Spinal cord (tissue), 10 donors: ENCODE measurements around the gene NTNG2. TPM values are rescaled to one million over a fixed set of nuclear protein-coding genes. Genes with fewer than 3 reads are reported as not detected.
A peak's percentile ranks its signal among the peaks of the same experiment; 100 is the strongest.
"Not testable (repeated sequence)": the region's sequence is repeated elsewhere in the genome, so short reads cannot be mapped to it uniquely, and the experiment has no call there.

Experiments used
- DNase-seq, 6 donors: peaks; one replicate each; pipeline versions ENCODE4 v3.0.0 to v3.0.0-alpha.2; 2013 to 2015; ENCODE audit warnings: low spot score in 6 of 6, low read depth in 4 of 6
- H3K27ac ChIP-seq: one replicate; pipeline ENCODE4 v1.5.1; 2013; ENCODE audit warnings: low read depth, low read length, control low read depth
- H3K27me3 ChIP-seq: one replicate; pipeline ENCODE4 v1.6.1; 2013; ENCODE audit warnings: low read length; ENCODE audit not compliant: control insufficient read depth, insufficient read depth
- H3K36me3 ChIP-seq: one replicate; pipeline ENCODE4 v1.6.1; 2013; ENCODE audit warnings: low read length; ENCODE audit not compliant: control insufficient read depth, insufficient read depth
- H3K4me1 ChIP-seq: one replicate; pipeline ENCODE4 v1.6.1; 2013; ENCODE audit warnings: low read length; ENCODE audit not compliant: control insufficient read depth, insufficient read depth
- H3K4me3 ChIP-seq: one replicate; pipeline ENCODE4 v1.5.1; 2013; ENCODE audit warnings: low read depth, low read length, control low read depth
- H3K9me3 ChIP-seq: one replicate; pipeline ENCODE4 v1.6.1; 2013; ENCODE audit warnings: low read length; ENCODE audit not compliant: control insufficient read depth, insufficient read depth
- WGBS: methylation state at CpG from one replicate; pipeline ENCODE4 v1.1.5; 2013; ENCODE audit warnings: missing lambda C conversion rate; ENCODE audit not compliant: insufficient coverage; 5-methylcytosine and 5-hydroxymethylcytosine counted together
- polyA plus RNA-seq, 2 donors: library from polyadenylated mRNA; unstranded; fragments of 120-200 nt; gene quantifications; one replicate each; pipeline ENCODE4 v1.2.1, GENCODE V29; 2013; ENCODE audit not compliant: insufficient read length in 2 of 2
- total RNA-seq, 2 donors: library from RNA; depleted of rRNA in 1 of 2; stranded (reverse); fragments of 120-200 nt in 1 of 2; fragments of >200 nt in 1 of 2; gene quantifications; one replicate each; pipeline versions ENCODE4 v1.2.3 to v1.2.4, GENCODE V29; 2013 to 2014
- donor health status: healthy.

Gene NTNG2
- total and polyA plus RNA-seq, 4 donors, result 5.4 to 23.0 (median 10.9) TPM

GRCh38 chr9:132250324-132251262, 88.7 kb downstream of the NTNG2 start:
- Histone ChIP-seq H3K4me1 (peaks cover 6% of the 10 kb centered on the region), H3K27me3 (peaks cover 2% of the 10 kb centered on the region), H3K36me3 (no peaks in the 10 kb centered on the region), H3K27ac (no peak overlapping the region), H3K4me3 (no peak overlapping the region), H3K9me3 (no peaks in the 10 kb centered on the region)
- no peak for DNase-seq
- WGBS, result 89% methylated on average over 20 of the region's 20 CpGs

GRCh38 chr9:132260846-132261245, 99.0 kb downstream of the NTNG2 start:
- peaks cover 15% of the 10 kb centered on the region for H3K36me3 ChIP-seq
- H3K4me1 ChIP-seq, result peaks cover 8% of the 10 kb centered on the region
- H3K4me3 ChIP-seq, result no peak overlapping the region
- H3K27me3 ChIP-seq, result no peaks in the 10 kb centered on the region
- H3K9me3 ChIP-seq, result no peaks in the 10 kb centered on the region
- no peak for DNase-seq
- WGBS, result 59% methylated on average over 1 of the region's 3 CpGs
- no peak overlapping the region for H3K27ac ChIP-seq

- no peaks in the 10 kb centered on the region for H3K27me3 ChIP-seq
- H3K4me3 ChIP-seq, result no peak overlapping the region
- DNase-seq, result no peak
- no peaks in the 10 kb centered on the region for H3K9me3 ChIP-seq
- H3K4me1 ChIP-seq, result no peaks in the 10 kb centered on the region
- peaks cover 32% of the 10 kb centered on the region for H3K36me3 ChIP-seq
- no peak overlapping the region for H3K27ac ChIP-seq
- WGBS, result no CpG with 5 or more reads among the region's 3 CpGs
These were observed 104.2 kb downstream of the NTNG2 start for GRCh38 chr9:132266017-132266416.

DNA sequence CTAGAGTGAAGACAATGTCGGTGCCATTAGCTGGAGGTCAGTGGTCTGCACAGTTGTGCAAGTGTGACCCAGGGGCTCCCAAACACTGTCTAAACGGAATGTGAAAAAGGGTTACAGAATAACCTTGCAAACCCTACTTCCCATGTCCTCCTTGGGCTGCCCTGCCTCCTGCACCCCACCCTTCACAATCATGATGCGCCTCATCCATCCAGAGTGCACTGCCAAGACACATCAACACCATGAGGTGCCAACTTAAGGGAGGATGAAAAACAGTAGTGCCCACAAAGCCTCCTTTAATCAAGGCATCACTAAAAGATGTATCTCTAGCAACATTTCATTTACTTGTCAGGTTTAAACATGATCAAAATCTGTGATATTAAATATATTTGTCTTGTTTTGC, 105.8 kb downstream of the NTNG2 start:
- WGBS, result 94% methylated on average over 3 of the region's 3 CpGs

GRCh38 chr9:132268725-132269352, 107.0 kb downstream of the NTNG2 start:
- Histone ChIP-seq H3K4me1 (no peaks in the 10 kb centered on the region), H3K27ac (no peak overlapping the region), H3K36me3 (peaks cover 42% of the 10 kb centered on the region), H3K9me3 (no peaks in the 10 kb centered on the region), H3K4me3 (no peak overlapping the region), H3K27me3 (no peaks in the 10 kb centered on the region)
- peak; percentile 42 to 93 (median 55) for DNase-seq
- WGBS, result 61% methylated on average over 6 of the region's 10 CpGs

More for the DNA sequence above, 105.8 kb downstream of the NTNG2 start:
- DNase-seq, result no peak
- Histone ChIP-seq H3K27ac (no peak overlapping the region), H3K4me3 (no peak overlapping the region), H3K27me3 (no peaks in the 10 kb centered on the region), H3K9me3 (no peaks in the 10 kb centered on the region), H3K4me1 (no peaks in the 10 kb centered on the region), H3K36me3 (peaks cover 39% of the 10 kb centered on the region)

DNA sequence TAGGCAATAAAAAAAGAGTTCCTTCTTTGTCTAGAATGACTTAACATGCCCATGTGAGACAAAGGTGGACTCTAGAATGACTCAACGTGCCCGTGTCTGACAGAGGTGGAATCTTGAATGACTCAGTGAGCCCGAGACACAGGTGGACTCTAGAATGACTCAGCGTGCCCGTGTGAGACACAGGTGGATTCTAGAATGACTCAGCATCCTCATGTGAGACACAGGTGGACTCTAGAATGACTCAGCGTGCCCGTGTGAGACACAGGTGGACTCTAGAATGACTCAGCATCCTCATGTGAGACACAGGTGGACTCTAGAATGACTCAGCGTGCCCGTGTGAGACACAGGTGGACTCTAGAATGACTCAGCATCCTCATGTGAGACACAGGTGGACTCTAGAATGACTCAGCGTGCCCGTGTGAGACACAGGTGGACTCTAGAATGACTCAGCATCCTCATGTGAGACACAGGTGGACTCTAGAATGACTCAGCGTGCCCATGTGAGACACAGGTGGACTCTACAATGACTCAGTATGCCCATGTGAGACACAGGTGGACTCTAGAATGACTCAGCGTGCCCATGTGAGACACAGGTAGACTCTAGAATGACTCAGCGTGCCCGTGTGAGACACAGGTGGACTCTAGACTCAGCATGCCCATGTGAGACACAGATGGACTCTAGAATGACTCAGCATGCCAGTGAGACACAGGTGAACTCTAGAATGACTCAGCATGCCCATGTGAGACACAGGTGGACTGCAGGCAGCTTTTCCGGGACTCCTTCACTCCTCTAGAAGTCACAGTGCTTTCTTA, 108.1 kb downstream of the NTNG2 start:
- not testable (repeated sequence) for H3K27ac ChIP-seq

GRCh38 chr9:132274861-132275260, 113.0 kb downstream of the NTNG2 start:
- H3K4me3 ChIP-seq, result no peak overlapping the region
- H3K27ac ChIP-seq, result no peak overlapping the region
- 100% methylated on average over 2 of the region's 2 CpGs for WGBS
- no peaks in the 10 kb centered on the region for H3K27me3 ChIP-seq
- H3K9me3 ChIP-seq, result no peaks in the 10 kb centered on the region
- no peak for DNase-seq
- no peaks in the 10 kb centered on the region for H3K4me1 ChIP-seq
- H3K36me3 ChIP-seq, result peaks cover 48% of the 10 kb centered on the region

More for the DNA sequence above, 108.1 kb downstream of the NTNG2 start:
- DNase-seq, H3K4me1 ChIP-seq, H3K27me3 ChIP-seq, H3K9me3 ChIP-seq, H3K4me3 ChIP-seq: not testable (repeated sequence)
- peaks cover 37% of the 10 kb centered on the region for H3K36me3 ChIP-seq
- WGBS, result 90% methylated on average over 7 of the region's 16 CpGs

DNA sequence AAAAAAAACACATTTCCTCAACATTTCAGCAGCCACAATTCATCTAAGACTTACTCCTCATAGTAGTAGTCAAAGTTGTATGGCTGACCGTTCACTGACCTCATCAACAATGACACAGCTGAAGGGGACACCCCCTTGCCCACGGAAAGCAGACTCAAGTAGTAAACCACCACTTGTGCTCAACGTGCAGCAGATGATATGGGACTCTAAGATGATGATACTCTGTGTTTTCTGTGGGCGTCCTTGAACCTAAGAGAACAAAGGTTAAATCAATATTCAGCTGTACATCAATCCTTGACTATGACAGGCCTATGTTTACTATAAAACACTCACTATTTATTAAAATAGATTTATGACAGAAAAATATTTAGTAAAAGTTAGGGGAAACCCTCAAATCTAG, 121.3 kb downstream of the NTNG2 start:
- H3K27me3 ChIP-seq, result no peaks in the 10 kb centered on the region

GRCh38 chr9:132283863-132284262, 122.0 kb downstream of the NTNG2 start:
- Histone ChIP-seq H3K9me3 (no peaks in the 10 kb centered on the region), H3K27me3 (no peaks in the 10 kb centered on the region), H3K36me3 (peaks cover 42% of the 10 kb centered on the region), H3K4me3 (no peak overlapping the region), H3K4me1 (no peaks in the 10 kb centered on the region), H3K27ac (no peak overlapping the region)
- no peak for DNase-seq
- WGBS, result 100% methylated on average over 3 of the region's 7 CpGs

More for the DNA sequence above, 121.3 kb downstream of the NTNG2 start:
- H3K36me3 ChIP-seq, result peaks cover 44% of the 10 kb centered on the region
- no peak for DNase-seq
- 100% methylated on average over 1 of the region's 4 CpGs for WGBS
- no peaks in the 10 kb centered on the region for H3K4me1 ChIP-seq
- no peaks in the 10 kb centered on the region for H3K9me3 ChIP-seq
- H3K4me3 ChIP-seq, result no peak overlapping the region
- no peak overlapping the region for H3K27ac ChIP-seq
